GM12878 (cell line): Measurements from ENCODE around the gene DAGLA. TPM values are rescaled to one million over a fixed set of nuclear protein-coding genes. Genes with fewer than 3 reads are reported as not detected.

Experiments used
- ATAC-seq: fragments of 200-7000 bp; cut with Tn5 transposase; 3 replicates; pipeline ENCODE4 v1.9.1; 2020; ENCODE audit warnings: mild to moderate bottlenecking, moderate library complexity
- BruUV-seq: library from RNA; stranded (reverse); fragments of 400-500 nt; replicated peaks from 2 replicates; lab custom pipeline; 2021; lab: Mats Ljungman, UMichigan
- CTCF ChIA-PET: fragments of 300-600 bp; sonication (Branson Sonifier 250); formaldehyde crosslinking; extraction: SDS; loops from one replicate; lab custom pipeline; 2021; ENCODE audit warnings: inconsistent platforms; lab: Yijun Ruan, JAX
- POLR2A ChIA-PET: fragments of 350-600 bp; formaldehyde crosslinking; extraction: SDS; loops from one replicate; lab custom pipeline; 2021; ENCODE audit warnings: inconsistent platforms; lab: Charles Lee
- RAD21 ChIA-PET: fragments of 300-600 bp; sonication (Branson Sonifier 250); formaldehyde crosslinking; loops from one replicate; lab custom pipeline; 2023; ENCODE audit warnings: antibody characterized with exemption; ENCODE audit not compliant: unreplicated experiment; lab: Charles Lee
- SMC1A ChIA-PET: fragments of 300-600 bp; sonication (Branson Sonifier 250); formaldehyde crosslinking; loops from one replicate; lab custom pipeline; 2023; ENCODE audit not compliant: unreplicated experiment, uncharacterized antibody; lab: Charles Lee
- DNase-seq: peaks from one replicate; pipeline ENCODE4 v3.0.0-alpha.2; 2011; ENCODE audit warnings: low read depth, low spot score
- FAIRE-seq: peaks from 3 replicates; lab custom pipeline; 2011; peaks lifted over from hg19 to GRCh38; lab: Jason Lieb, UNC
- H2AFZ ChIP-seq: 2 replicates; pipeline ENCODE4 v1.6.0; 2011; ENCODE audit warnings: low read depth, low read length, control low read depth; ENCODE audit not compliant: control insufficient read depth
- H3K27ac ChIP-seq: 2 replicates; pipeline ENCODE4 v1.5.1; 2011; ENCODE audit warnings: control low read depth; ENCODE audit not compliant: control insufficient read depth, insufficient read depth
- H3K27me3 ChIP-seq, 2 experiments: replicated peaks in 1 of 2; 2 replicates each; pipeline versions ENCODE4 v1.6.0 to v1.6.1; 2011; ENCODE audit warnings: low read length in 1 of 2; ENCODE audit not compliant: control insufficient read depth in 2 of 2, insufficient read depth in 2 of 2
- H3K36me3 ChIP-seq, 2 experiments: 2 replicates each; pipeline ENCODE4 v1.5.1; 2011; ENCODE audit warnings: low read length in 1 of 2; ENCODE audit not compliant: control insufficient read depth in 2 of 2, insufficient read depth in 2 of 2
- H3K4me1 ChIP-seq: 2 replicates; pipeline ENCODE4 v1.6.1; 2011; ENCODE audit warnings: mild to moderate bottlenecking, low read length, moderate library complexity, mixed read lengths; ENCODE audit not compliant: control insufficient read depth, insufficient read depth
- H3K4me2 ChIP-seq: 2 replicates; pipeline ENCODE4 v1.6.0; 2011; ENCODE audit warnings: control low read depth; ENCODE audit not compliant: control insufficient read depth, insufficient read depth
- H3K4me3 ChIP-seq: fragments of 200-600 bp; sonication (generic); 2 replicates; pipeline ENCODE4 v1.5.1; 2016
- H3K79me2 ChIP-seq: 2 replicates; pipeline ENCODE4 v1.6.0; 2011; ENCODE audit warnings: low read length; ENCODE audit not compliant: control insufficient read depth, insufficient read depth
- H3K9ac ChIP-seq: 2 replicates; pipeline ENCODE4 v1.8.0; 2011; ENCODE audit warnings: low read length, control low read depth, mixed read lengths; ENCODE audit not compliant: control insufficient read depth, insufficient read depth
- H3K9me3 ChIP-seq: replicated peaks from 3 replicates; pipeline ENCODE4 v1.5.1; 2011; ENCODE audit warnings: mild to moderate bottlenecking, low read length; ENCODE audit not compliant: control insufficient read depth, insufficient read depth
- H4K20me1 ChIP-seq: 2 replicates; pipeline ENCODE4 v1.6.0; 2011; ENCODE audit not compliant: control insufficient read depth, insufficient read depth
- BCLAF1 ChIP-seq: fragments of 450-650 bp; IDR thresholded peaks from 2 replicates; pipeline ENCODE4 v1.6.1; 2017; ENCODE audit warnings: antibody characterized with exemption, mild to moderate bottlenecking, moderate library complexity
- CBX3 ChIP-seq: fragments of 200-600 bp; sonication (generic); IDR thresholded peaks from 2 replicates; pipeline ENCODE4 v1.6.1; 2016; ENCODE audit warnings: low read depth, borderline replicate concordance
- CTCF ChIP-seq, 3 experiments: IDR thresholded peaks in 2 of 3; conservative IDR thresholded peaks in 1 of 3; 2 replicates each; pipeline ENCODE4 v1.5.1; 2011; ENCODE audit warnings: low read depth in 3 of 3, low read length in 3 of 3, mild to moderate bottlenecking in 3 of 3, control low read depth in 2 of 3, moderate library complexity in 2 of 3, inconsistent platforms in 1 of 3, mixed read lengths in 1 of 3; ENCODE audit not compliant: control insufficient read depth in 2 of 3, insufficient read depth in 1 of 3; ENCODE audit errors: extremely low read depth in 1 of 3
- FOXK2 ChIP-seq: fragments of 450-650 bp; IDR thresholded peaks from 2 replicates; pipeline ENCODE4 v1.6.1; 2017; ENCODE audit warnings: mild to moderate bottlenecking, moderate library complexity
- KLF5 ChIP-seq: fragments of 450-650 bp; IDR thresholded peaks from 2 replicates; pipeline ENCODE4 v1.6.1; 2014; ENCODE audit warnings: mild to moderate bottlenecking; ENCODE audit not compliant: partially characterized antibody
- MAX ChIP-seq: IDR thresholded peaks from 2 replicates; pipeline ENCODE4 v1.6.1; 2012; ENCODE audit warnings: low read depth, low read length, improper control_type of control experiment
- NFYB ChIP-seq: IDR thresholded peaks from 2 replicates; pipeline ENCODE4 v1.6.1; 2011; ENCODE audit warnings: low read depth, mild to moderate bottlenecking, low read length, improper control_type of control experiment, moderate library complexity; ENCODE audit not compliant: insufficient read depth
- RB1 ChIP-seq: fragments of 450-650 bp; formaldehyde crosslinking; IDR thresholded peaks from 2 replicates; pipeline ENCODE4 v1.6.1; 2017; ENCODE audit warnings: mild to moderate bottlenecking, borderline replicate concordance
- ZNF592 ChIP-seq: fragments of 450-650 bp; IDR thresholded peaks from 2 replicates; pipeline ENCODE4 v1.6.1; 2017; ENCODE audit warnings: mild to moderate bottlenecking, moderate library complexity
- ZNF622 ChIP-seq: fragments of 450-650 bp; IDR thresholded peaks from 2 replicates; pipeline ENCODE4 v1.6.1; 2017; ENCODE audit warnings: mild to moderate bottlenecking, inconsistent platforms
- ZZZ3 ChIP-seq: IDR thresholded peaks from 2 replicates; pipeline ENCODE4 v1.6.1; 2011; ENCODE audit warnings: low read depth; ENCODE audit not compliant: control insufficient read depth, insufficient read length
- WGBS: methylation state at CpG from one replicate; pipeline ENCODE4 v1.1.6; 2016; ENCODE audit warnings: low lambda C conversion rate; ENCODE audit not compliant: insufficient replicate concordance, insufficient coverage; ENCODE audit errors: missing lambda C conversion rate; 5-methylcytosine and 5-hydroxymethylcytosine counted together
- in situ Hi-C: fragments of 300-500 bp; cut with MboI; formaldehyde crosslinking; loops from 9 replicates; pipeline ENCODE4 v1.14.3; 2018; ENCODE audit warnings: mixed read lengths
- intact Hi-C: fragments of 100-400 bp; cut with micrococcal nuclease; formaldehyde crosslinking; loops from one replicate; pipeline ENCODE4 v1.14.2; 2022; ENCODE audit not compliant: unreplicated experiment
- polyA plus RNA-seq, 11 experiments: library from polyadenylated mRNA; depleted of rRNA in 4 of 11; unstranded in 6 of 11; stranded (reverse) in 5 of 11; fragments of >200 nt; fragmentation: Nextera tagmentation in 4 of 11; fragmentation: Illumina TruSeq in 1 of 11; extraction: Ambion mirVana in 4 of 11; extraction: Trizol in 1 of 11; gene quantifications; 1 replicate in 1 of 11; 2 replicates in 10 of 11; pipeline versions ENCODE4 v1.2.1 to v1.2.3, GENCODE V29; 2011 to 2016; ENCODE audit warnings: inconsistent platforms in 2 of 11, missing spikeins in 2 of 11, low read depth in 1 of 11
- total RNA-seq, 4 experiments: library from RNA; depleted of rRNA in 3 of 4; stranded (reverse); fragments of >200 nt in 3 of 4; fragmentation: Illumina TruSeq in 1 of 4; extraction: Trizol in 1 of 4; gene quantifications; 2 replicates each; pipeline versions ENCODE4 v1.2.1 to v1.2.3, GENCODE V29; 2013 to 2021

DAGLA gene
- total and polyA plus RNA-seq, 10 of the 15 experiments (the other 5 are each of a cell fraction or from before 2014, with no cell fraction given) = 0.05 TPM; not detected in 9

GRCh38 chr11:61669417-61669816, 10.8 kb upstream of the DAGLA start:
- intact Hi-C loops = no loop called here
- peaks cover 3% of the 10 kb centered on the region in 2 experiments; a peak in 2 of 4 replicates for H3K27me3 ChIP-seq
- no peaks in the 10 kb centered on the region for H3K4me1 ChIP-seq
- H3K36me3 ChIP-seq = no peaks in the 10 kb centered on the region
- no peaks in the 10 kb centered on the region for H3K79me2 ChIP-seq
- no peak for FAIRE-seq
- no peak overlapping the region for H3K4me2 ChIP-seq
- TF ChIP-seq BCLAF1 (no peak), MAX (no peak), ZNF592 (no peak), CBX3 (no peak), RB1 (no peak), FOXK2 (no peak), NFYB (no peak), CTCF (IDR thresholded peaks at IDR 0.05 in 2 of 3, conservative IDR thresholded peaks at IDR 0.05 in 1 of 3; ENCODE audit: control insufficient read depth in 2 of 3, extremely low read depth in 1 of 3, insufficient read depth in 1 of 3, low read depth in 3 of 3, low read length in 3 of 3) (no peak), ZNF622 (no peak), ZZZ3 (no peak), KLF5 (no peak)
- TF ChIP-seq, all 136 proteins: peak for 0
- Histone ChIP-seq H3K4me3 (no peak overlapping the region), H3K9me3 (no peaks in the 10 kb centered on the region), H3K9ac (no peak overlapping the region), H4K20me1 (no peaks in the 10 kb centered on the region), H2AFZ (no peak overlapping the region), H3K27ac (no peak overlapping the region)
- in situ Hi-C loops = no loop called here
- WGBS = 15% methylated on average over 4 of the region's 4 CpGs
- ChIA-PET SMC1A (no interaction called here), RAD21 (no interaction called here), CTCF (no interaction called here), POLR2A (no interaction called here)
- ATAC-seq = no peak
- no peak for DNase-seq
- no TSS peak for BruUV-seq
